ENCODE data around the gene LRCH3.
"Not testable (repeated sequence)": the region's sequence is repeated elsewhere in the genome, so short reads cannot be mapped to it uniquely, and the experiment has no call there.

GRCh38 chr3:197921429-197922275 is 130.6 kb downstream of the LRCH3 start:
- TF ChIP-seq POLR2A, CTCF, POLR2AphosphoS5 (IDR thresholded peaks at IDR 0.05): not testable (repeated sequence)
